ENCODE measurements around the gene LHFPL5.

LHFPL5 gene

GRCh38 chr6:35794536-35795452 is 10.4 kb upstream of the LHFPL5 start:
- DNase-seq (ENCODE audit: low read depth): no peak

GRCh38 chr6:35795453-35796071 is 9.6 kb upstream of the LHFPL5 start:
- no peak for DNase-seq (ENCODE audit: low read depth)

- no peak for DNase-seq (ENCODE audit: low read depth)
These were observed 8.9 kb upstream of the LHFPL5 start for GRCh38 chr6:35796236-35796635.

- no peak for DNase-seq (ENCODE audit: low read depth)
These were observed 7.2 kb upstream of the LHFPL5 start for GRCh38 chr6:35797837-35798526.

GRCh38 chr6:35798706-35799105 is 6.4 kb upstream of the LHFPL5 start:
- DNase-seq (ENCODE audit: low read depth): no peak

- no peak for DNase-seq (ENCODE audit: low read depth)
These were observed 4.0 kb upstream of the LHFPL5 start for GRCh38 chr6:35801148-35801547.

- no peak for DNase-seq (ENCODE audit: low read depth)
These were observed 3.5 kb downstream of the LHFPL5 start for GRCh38 chr6:35808688-35809087.

GRCh38 chr6:35809809-35810208 is 4.7 kb downstream of the LHFPL5 start:
- DNase-seq (ENCODE audit: low read depth): no peak

- no peak for DNase-seq (ENCODE audit: low read depth)
These were observed 6.0 kb downstream of the LHFPL5 start for GRCh38 chr6:35810971-35811698.

GRCh38 chr6:35811699-35811995 is 6.5 kb downstream of the LHFPL5 start:
- no peak for DNase-seq (ENCODE audit: low read depth)

- no peak for DNase-seq (ENCODE audit: low read depth)
These were observed 12.4 kb downstream of the LHFPL5 start for GRCh38 chr6:35817515-35817914.

GRCh38 chr6:35823601-35824000 is 18.4 kb downstream of the LHFPL5 start:
- DNase-seq (ENCODE audit: low read depth): no peak

GRCh38 chr6:35824552-35825192 is 19.5 kb downstream of the LHFPL5 start:
- DNase-seq (ENCODE audit: low read depth): no peak

GRCh38 chr6:35829306-35829705 is 24.2 kb downstream of the LHFPL5 start:
- no peak for DNase-seq (ENCODE audit: low read depth)

- DNase-seq (ENCODE audit: low read depth): no peak
These were observed 26.3 kb downstream of the LHFPL5 start for GRCh38 chr6:35831257-35832007.

GRCh38 chr6:35833536-35833935 is 28.4 kb downstream of the LHFPL5 start:
- DNase-seq (ENCODE audit: low read depth): no peak

- no peak for DNase-seq (ENCODE audit: low read depth)
These were observed 33.9 kb downstream of the LHFPL5 start for GRCh38 chr6:35839019-35839418.

GRCh38 chr6:35842381-35842780 is 37.2 kb downstream of the LHFPL5 start:
- no peak for DNase-seq (ENCODE audit: low read depth)

GRCh38 chr6:35844290-35844689 is 39.1 kb downstream of the LHFPL5 start:
- DNase-seq (ENCODE audit: low read depth): no peak

GRCh38 chr6:35850208-35850607 is 45.1 kb downstream of the LHFPL5 start:
- no peak for DNase-seq (ENCODE audit: low read depth)

GRCh38 chr6:35852994-35853393 is 47.8 kb downstream of the LHFPL5 start:
- DNase-seq (ENCODE audit: low read depth): no peak

Measured in activated T-helper 9 cell treated with anti-CD3 and anti-CD28 coated beads, Interleukin-2, amount 50 U/mL, for 16 hours (primary cell).